ENCODE data around the gene LDLRAD4.

- TF ChIP-seq CTCF (conservative IDR thresholded peaks at IDR 0.05; ENCODE audit: low read depth in 2 of 2) = no peak
- TF ChIP-seq JUNB (IDR thresholded peaks at IDR 0.05; ENCODE audit: unreplicated experiment) = no peak
- TF ChIP-seq REST (IDR thresholded peaks at IDR 0.05; ENCODE audit: unreplicated experiment) = no peak
- TF ChIP-seq POLR2AphosphoS5 (IDR thresholded peaks at IDR 0.05; ENCODE audit: low read depth) = no peak
- no peak for TF ChIP-seq EZH2phosphoT487 (IDR thresholded peaks at IDR 0.05; ENCODE audit: unreplicated experiment)
- no peak for TF ChIP-seq ZNF114 (CRISPR knock-in tag; IDR thresholded peaks at IDR 0.05)
- TF ChIP-seq CREB1 (CRISPR knock-in tag; IDR thresholded peaks at IDR 0.05; ENCODE audit: low read depth) = no peak
- no peak for TF ChIP-seq EZH2 (IDR thresholded peaks at IDR 0.05; ENCODE audit: low read depth, unreplicated experiment)
- no peak for TF ChIP-seq ETS1 (IDR thresholded peaks at IDR 0.05)
- no peak for TF ChIP-seq ZNF331 (CRISPR knock-in tag; IDR thresholded peaks at IDR 0.05; ENCODE audit: low read depth)
- TF ChIP-seq NANOG (IDR thresholded peaks at IDR 0.05; ENCODE audit: borderline replicate concordance) = no peak
Observed at GRCh38 chr18:13474336-13474735, 255.8 kb downstream of the LDLRAD4 start.

Data from GM23338 (cell line).